HepG2 (cell line): ENCODE measurements around the gene PSMB3. TPM values are rescaled to one million over a fixed set of nuclear protein-coding genes. Genes with fewer than 3 reads are reported as not detected.

Experiments
- CENPT ChIP-seq: sonication (generic); formaldehyde crosslinking; IDR thresholded peaks from 2 replicates; pipeline ENCODE4 v1.8.0; 2022; ENCODE audit warnings: low read depth, mild to moderate bottlenecking, moderate library complexity, missing genetic modification reagents
- MIER2 ChIP-seq: IDR thresholded peaks from 2 replicates; pipeline ENCODE4 v1.6.1; 2016; ENCODE audit warnings: missing biosample characterization, missing genetic modification reagents
- NCOA5 ChIP-seq: sonication (generic); formaldehyde crosslinking; IDR thresholded peaks from 2 replicates; pipeline ENCODE4 v1.4.0; 2020; ENCODE audit warnings: missing genetic modification reagents
- RFXAP ChIP-seq: sonication (generic); formaldehyde crosslinking; IDR thresholded peaks from 2 replicates; pipeline ENCODE4 v1.4.0; 2020; ENCODE audit warnings: missing genetic modification reagents, borderline replicate concordance
- SKI ChIP-seq: fragments of 450-650 bp; IDR thresholded peaks from one replicate; pipeline ENCODE4 v1.6.1; 2018; ENCODE audit warnings: mild to moderate bottlenecking; ENCODE audit not compliant: partially characterized antibody
- TEAD3 ChIP-seq: optimal IDR thresholded peaks from 2 replicates; pipeline ENCODE3; 2016; ENCODE audit warnings: borderline replicate concordance
- XRCC5 ChIP-seq: fragments of 200-400 bp; formaldehyde crosslinking; optimal IDR thresholded peaks from 2 replicates; pipeline ENCODE3; 2017; ENCODE audit warnings: mild to moderate bottlenecking, low read length
- ZNF12 ChIP-seq: sonication (generic); formaldehyde crosslinking; IDR thresholded peaks from 2 replicates; pipeline ENCODE4 v1.5.0; 2020; ENCODE audit warnings: missing genetic modification reagents
- ZNF24 ChIP-seq: fragments of 450-650 bp; IDR thresholded peaks from 2 replicates; pipeline ENCODE4 v1.6.1; 2017; ENCODE audit warnings: antibody characterized with exemption, mild to moderate bottlenecking
- ZNF564 ChIP-seq: sonication (generic); formaldehyde crosslinking; IDR thresholded peaks from 2 replicates; pipeline ENCODE4 v1.8.1; 2023; ENCODE audit warnings: mild to moderate bottlenecking, missing genetic modification reagents
- ZNF567 ChIP-seq: sonication (generic); formaldehyde crosslinking; IDR thresholded peaks from 2 replicates; pipeline ENCODE4 v1.8.1; 2023; ENCODE audit warnings: mild to moderate bottlenecking, missing genetic modification reagents, borderline replicate concordance
- ZNF572 ChIP-seq: sonication (generic); formaldehyde crosslinking; IDR thresholded peaks from 2 replicates; pipeline ENCODE4 v1.5.1; 2020; ENCODE audit warnings: mild to moderate bottlenecking, missing genetic modification reagents
- polyA plus RNA-seq, 8 experiments: library from polyadenylated mRNA; depleted of rRNA in 3 of 8; stranded (reverse) in 7 of 8; unstranded in 1 of 8; fragments of >200 nt; fragmentation: Illumina TruSeq in 4 of 8; extraction: Trizol in 4 of 8; gene quantifications; 2 replicates each; pipeline versions ENCODE4 v1.2.1 to v1.2.3, GENCODE V29; 2011 to 2016; ENCODE audit warnings: low read depth in 4 of 8, missing spikeins in 1 of 8, mixed read lengths in 1 of 8; ENCODE audit not compliant: insufficient read depth in 1 of 8
- total RNA-seq, 5 experiments: library from RNA; depleted of rRNA; stranded (reverse); fragments of >200 nt; fragmentation: Illumina TruSeq; extraction: Trizol; gene quantifications; 2 replicates each; pipeline ENCODE4 v1.2.3, GENCODE V29; 2016; ENCODE audit warnings: low read depth in 1 of 5
- TF ChIP-seq, protein P1 (sequence below): sonication (generic); formaldehyde crosslinking; IDR thresholded peaks from 2 replicates; pipeline ENCODE4 v1.4.0; 2020; ENCODE audit warnings: missing genetic modification reagents
- TF ChIP-seq, protein P2 (sequence below): sonication (generic); formaldehyde crosslinking; IDR thresholded peaks from 2 replicates; pipeline ENCODE4 v1.5.0; 2020; ENCODE audit warnings: missing genetic modification reagents
- TF ChIP-seq, protein P3 (sequence below): IDR thresholded peaks from 2 replicates; pipeline ENCODE4 v1.6.1; 2016; ENCODE audit warnings: missing compliant biosample characterization, missing genetic modification reagents, borderline replicate concordance
- TF ChIP-seq, protein P4 (sequence below): IDR thresholded peaks from 2 replicates; pipeline ENCODE4 v1.6.1; 2016
- TF ChIP-seq, protein P5 (sequence below): sonication (generic); formaldehyde crosslinking; IDR thresholded peaks from 2 replicates; pipeline ENCODE4 v1.4.0; 2020; ENCODE audit warnings: mild to moderate bottlenecking, missing genetic modification reagents

Gene PSMB3
- total and polyA plus RNA-seq, 2 of the 13 experiments (the other 11 are each of a cell fraction or from before 2014, with no cell fraction given) = 366 to 517 TPM

DNA sequence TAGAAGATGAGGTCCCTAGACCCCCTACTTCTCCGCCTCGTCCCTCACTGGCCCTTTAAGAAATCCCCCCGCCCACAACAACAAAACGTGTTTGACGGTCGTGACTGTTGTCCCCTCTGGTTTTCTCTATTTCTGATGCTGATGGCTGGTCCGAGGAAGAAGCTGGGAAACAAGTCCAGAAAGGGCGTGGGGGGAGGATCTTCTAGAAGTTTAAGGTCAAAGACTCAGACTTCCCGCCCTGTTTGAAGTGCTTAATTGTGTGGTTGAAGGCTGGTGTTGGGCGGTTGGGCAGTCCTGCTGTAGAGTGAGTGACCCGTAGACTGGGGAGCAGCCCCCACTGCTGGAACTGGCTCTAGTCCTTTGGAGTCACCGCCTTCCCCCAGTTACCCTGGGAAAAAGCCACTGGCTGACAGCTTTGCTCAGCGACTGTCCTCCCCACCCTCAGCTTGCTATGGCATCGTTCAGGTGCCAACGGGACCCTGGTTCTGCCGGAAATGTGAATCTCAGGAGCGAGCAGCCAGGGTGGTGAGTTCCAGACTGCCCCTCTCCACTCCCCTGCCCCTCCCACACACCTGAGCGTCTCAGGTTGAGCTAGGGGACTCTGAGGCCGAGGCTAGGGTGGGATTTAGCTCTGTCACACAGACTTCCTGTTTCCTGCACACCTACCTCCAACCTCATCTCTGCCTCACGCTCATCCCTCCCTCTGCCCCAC is 45.9 kb upstream of the PSMB3 start (continued):
- TF ChIP-seq, protein P1, sequence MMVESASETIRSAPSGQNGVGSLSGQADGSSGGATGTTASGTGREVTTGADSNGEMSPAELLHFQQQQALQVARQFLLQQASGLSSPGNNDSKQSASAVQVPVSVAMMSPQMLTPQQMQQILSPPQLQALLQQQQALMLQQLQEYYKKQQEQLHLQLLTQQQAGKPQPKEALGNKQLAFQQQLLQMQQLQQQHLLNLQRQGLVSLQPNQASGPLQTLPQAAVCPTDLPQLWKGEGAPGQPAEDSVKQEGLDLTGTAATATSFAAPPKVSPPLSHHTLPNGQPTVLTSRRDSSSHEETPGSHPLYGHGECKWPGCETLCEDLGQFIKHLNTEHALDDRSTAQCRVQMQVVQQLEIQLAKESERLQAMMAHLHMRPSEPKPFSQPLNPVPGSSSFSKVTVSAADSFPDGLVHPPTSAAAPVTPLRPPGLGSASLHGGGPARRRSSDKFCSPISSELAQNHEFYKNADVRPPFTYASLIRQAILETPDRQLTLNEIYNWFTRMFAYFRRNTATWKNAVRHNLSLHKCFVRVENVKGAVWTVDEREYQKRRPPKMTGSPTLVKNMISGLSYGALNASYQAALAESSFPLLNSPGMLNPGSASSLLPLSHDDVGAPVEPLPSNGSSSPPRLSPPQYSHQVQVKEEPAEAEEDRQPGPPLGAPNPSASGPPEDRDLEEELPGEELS = no peak
- TF ChIP-seq XRCC5 (no peak), TEAD3 (CRISPR knock-in tag) (peak; percentile 36), MIER2 (CRISPR knock-in tag) (no peak), ZNF572 (CRISPR knock-in tag) (peak; percentile 79; the same call in 1 of the 2 replicates), RFXAP (CRISPR knock-in tag) (no peak), ZNF564 (CRISPR knock-in tag) (no peak), NCOA5 (CRISPR knock-in tag) (no peak), ZNF12 (CRISPR knock-in tag) (no peak), SKI (no peak), ZNF24 (no peak), ZNF567 (CRISPR knock-in tag) (no peak), CENPT (CRISPR knock-in tag) (0 out of 2 replicates have a peak, but pooled peaks have one; percentile 11)
- TF ChIP-seq, protein P2, sequence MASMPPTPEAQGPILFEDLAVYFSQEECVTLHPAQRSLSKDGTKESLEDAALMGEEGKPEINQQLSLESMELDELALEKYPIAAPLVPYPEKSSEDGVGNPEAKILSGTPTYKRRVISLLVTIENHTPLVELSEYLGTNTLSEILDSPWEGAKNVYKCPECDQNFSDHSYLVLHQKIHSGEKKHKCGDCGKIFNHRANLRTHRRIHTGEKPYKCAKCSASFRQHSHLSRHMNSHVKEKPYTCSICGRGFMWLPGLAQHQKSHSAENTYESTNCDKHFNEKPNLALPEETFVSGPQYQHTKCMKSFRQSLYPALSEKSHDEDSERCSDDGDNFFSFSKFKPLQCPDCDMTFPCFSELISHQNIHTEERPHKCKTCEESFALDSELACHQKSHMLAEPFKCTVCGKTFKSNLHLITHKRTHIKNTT (CRISPR knock-in tag) = no peak
- TF ChIP-seq, protein P3, sequence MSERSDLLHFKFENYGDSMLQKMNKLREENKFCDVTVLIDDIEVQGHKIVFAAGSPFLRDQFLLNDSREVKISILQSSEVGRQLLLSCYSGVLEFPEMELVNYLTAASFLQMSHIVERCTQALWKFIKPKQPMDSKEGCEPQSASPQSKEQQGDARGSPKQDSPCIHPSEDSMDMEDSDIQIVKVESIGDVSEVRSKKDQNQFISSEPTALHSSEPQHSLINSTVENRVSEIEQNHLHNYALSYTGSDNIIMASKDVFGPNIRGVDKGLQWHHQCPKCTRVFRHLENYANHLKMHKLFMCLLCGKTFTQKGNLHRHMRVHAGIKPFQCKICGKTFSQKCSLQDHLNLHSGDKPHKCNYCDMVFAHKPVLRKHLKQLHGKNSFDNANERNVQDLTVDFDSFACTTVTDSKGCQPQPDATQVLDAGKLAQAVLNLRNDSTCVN = 0 out of 2 replicates have a peak, but pooled peaks have one; percentile 17
- TF ChIP-seq, protein P4, sequence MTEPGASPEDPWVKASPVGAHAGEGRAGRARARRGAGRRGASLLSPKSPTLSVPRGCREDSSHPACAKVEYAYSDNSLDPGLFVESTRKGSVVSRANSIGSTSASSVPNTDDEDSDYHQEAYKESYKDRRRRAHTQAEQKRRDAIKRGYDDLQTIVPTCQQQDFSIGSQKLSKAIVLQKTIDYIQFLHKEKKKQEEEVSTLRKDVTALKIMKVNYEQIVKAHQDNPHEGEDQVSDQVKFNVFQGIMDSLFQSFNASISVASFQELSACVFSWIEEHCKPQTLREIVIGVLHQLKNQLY = no peak
- TF ChIP-seq, protein P5, sequence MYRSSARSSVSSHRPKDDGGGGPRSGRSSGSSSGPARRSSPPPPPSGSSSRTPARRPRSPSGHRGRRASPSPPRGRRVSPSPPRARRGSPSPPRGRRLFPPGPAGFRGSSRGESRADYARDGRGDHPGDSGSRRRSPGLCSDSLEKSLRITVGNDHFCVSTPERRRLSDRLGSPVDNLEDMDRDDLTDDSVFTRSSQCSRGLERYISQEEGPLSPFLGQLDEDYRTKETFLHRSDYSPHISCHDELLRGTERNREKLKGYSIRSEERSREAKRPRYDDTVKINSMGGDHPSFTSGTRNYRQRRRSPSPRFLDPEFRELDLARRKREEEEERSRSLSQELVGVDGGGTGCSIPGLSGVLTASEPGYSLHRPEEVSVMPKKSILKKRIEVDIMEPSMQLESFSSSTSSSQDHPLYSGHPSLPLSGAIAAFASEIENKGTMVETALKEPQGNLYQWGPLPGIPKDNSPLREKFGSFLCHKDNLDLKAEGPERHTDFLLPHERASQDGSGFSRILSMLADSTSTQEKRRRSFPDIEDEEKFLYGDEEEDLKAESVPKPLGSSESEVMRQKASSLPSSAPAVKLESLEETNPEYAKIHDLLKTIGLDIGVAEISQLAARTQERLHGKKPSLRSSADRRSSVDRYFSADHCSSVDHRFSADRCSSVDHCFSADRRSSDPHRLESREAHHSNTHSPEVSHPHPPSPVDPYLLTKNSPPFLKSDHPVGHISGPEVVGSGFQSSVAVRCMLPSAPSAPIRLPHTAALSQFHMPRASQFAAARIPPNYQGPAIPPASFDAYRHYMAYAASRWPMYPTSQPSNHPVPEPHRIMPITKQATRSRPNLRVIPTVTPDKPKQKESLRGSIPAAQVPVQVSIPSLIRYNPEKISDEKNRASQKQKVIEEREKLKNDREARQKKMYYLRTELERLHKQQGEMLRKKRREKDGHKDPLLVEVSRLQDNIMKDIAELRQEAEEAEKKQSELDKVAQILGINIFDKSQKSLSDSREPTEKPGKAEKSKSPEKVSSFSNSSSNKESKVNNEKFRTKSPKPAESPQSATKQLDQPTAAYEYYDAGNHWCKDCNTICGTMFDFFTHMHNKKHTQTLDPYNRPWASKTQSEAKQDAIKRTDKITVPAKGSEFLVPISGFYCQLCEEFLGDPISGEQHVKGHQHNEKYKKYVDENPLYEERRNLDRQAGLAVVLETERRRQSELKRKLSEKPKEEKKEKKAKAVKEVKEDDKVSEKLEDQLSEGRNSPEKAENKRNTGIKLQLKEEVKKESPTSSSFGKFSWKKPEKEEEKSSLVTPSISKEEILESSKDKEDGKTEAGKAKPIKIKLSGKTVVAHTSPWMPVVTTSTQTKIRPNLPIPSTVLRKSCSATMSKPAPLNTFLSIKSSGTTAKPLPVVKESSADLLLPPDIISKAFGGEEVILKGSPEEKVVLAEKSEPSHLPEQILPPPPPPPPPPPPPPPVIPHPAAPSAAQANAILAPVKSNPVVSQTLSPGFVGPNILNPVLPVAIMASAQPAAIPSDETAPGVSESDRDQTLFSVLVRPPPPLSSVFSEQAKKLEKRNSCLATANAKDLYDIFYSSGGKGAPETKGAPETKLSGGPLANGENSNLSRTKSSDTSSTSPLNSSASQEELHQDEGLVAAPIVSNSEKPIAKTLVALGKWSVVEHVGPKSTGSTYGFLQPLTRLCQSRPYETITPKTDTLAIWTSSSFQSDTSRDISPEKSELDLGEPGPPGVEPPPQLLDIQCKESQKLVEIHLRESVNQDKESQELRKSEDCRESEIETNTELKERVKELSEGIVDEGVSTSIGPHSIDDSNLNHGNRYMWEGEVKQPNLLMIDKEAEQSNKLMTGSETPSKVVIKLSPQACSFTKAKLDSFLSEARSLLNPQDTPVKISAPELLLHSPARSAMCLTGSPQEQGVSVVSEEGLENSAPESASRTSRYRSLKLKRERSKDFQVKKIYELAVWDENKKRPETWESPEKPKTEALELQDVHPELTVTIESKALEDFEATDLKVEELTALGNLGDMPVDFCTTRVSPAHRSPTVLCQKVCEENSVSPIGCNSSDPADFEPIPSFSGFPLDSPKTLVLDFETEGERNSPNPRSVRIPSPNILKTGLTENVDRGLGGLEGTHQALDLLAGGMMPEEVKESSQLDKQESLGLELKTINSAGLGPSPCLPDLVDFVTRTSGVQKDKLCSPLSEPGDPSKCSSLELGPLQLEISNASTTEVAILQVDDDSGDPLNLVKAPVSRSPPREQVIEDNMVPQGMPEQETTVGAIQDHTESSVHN (CRISPR knock-in tag) = no peak
